ENCODE measurements around the gene RGS11. TPM values are rescaled to one million over a fixed set of nuclear protein-coding genes. Genes with fewer than 3 reads are reported as not detected.

Gene RGS11
- total and polyA plus RNA-seq, 2 of the 4 experiments (the other 2 are of a cell fraction), result under 0.01 to 0.48 TPM

- no peak overlapping the region for H2AK5ac ChIP-seq (ENCODE audit: low read depth, low read length)
- no TSS peak for BruUV-seq (replicated peaks)
- dilution Hi-C loops (cut with HindIII; ENCODE audit: low sequenced_read_pairs, unreplicated experiment) (no loop called here), in situ Hi-C loops (cut with MboI; ENCODE audit: low sequenced_read_pairs) (no loop called here), intact Hi-C loops (cut with micrococcal nuclease) (loop anchor here (5.0 kb wide), 1 partner anchor 89 kb away; no protein-coding TSS in a partner anchor)
- no peak overlapping the region for H2AK9ac ChIP-seq (replicated peaks; ENCODE audit: low read depth, low read length, poor library complexity)
- no peak overlapping the region for H4K8ac ChIP-seq (ENCODE audit: low read depth in 2 of 2, low read length in 2 of 2)
- H3K4me3 ChIP-seq (ENCODE audit: insufficient read depth, low read depth, low read length), result no peak overlapping the region
- H4K91ac ChIP-seq (ENCODE audit: insufficient read depth, low read depth, low read length), result no peak overlapping the region
- TF ChIP-seq, protein P1, sequence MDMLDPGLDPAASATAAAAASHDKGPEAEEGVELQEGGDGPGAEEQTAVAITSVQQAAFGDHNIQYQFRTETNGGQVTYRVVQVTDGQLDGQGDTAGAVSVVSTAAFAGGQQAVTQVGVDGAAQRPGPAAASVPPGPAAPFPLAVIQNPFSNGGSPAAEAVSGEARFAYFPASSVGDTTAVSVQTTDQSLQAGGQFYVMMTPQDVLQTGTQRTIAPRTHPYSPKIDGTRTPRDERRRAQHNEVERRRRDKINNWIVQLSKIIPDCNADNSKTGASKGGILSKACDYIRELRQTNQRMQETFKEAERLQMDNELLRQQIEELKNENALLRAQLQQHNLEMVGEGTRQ (IDR thresholded peaks at IDR 0.05; ENCODE audit: low read depth, low read length), result no peak
- TF ChIP-seq MAZ (IDR thresholded peaks at IDR 0.05; ENCODE audit: borderline replicate concordance, low read depth, low read length) (no peak), MAFK (IDR thresholded peaks at IDR 0.05; ENCODE audit: low read depth, low read length) (no peak), CHD1 (IDR thresholded peaks at IDR 0.05; ENCODE audit: low read depth, low read length) (no peak), MXI1 (IDR thresholded peaks at IDR 0.05; ENCODE audit: borderline replicate concordance, low read depth, low read length) (no peak), RFX5 (IDR thresholded peaks at IDR 0.05; ENCODE audit: low read depth, low read length) (no peak), CEBPB (IDR thresholded peaks at IDR 0.05; ENCODE audit: low read depth, low read length) (no peak), SMC3 (IDR thresholded peaks at IDR 0.05; ENCODE audit: low read depth, low read length) (no peak), RCOR1 (IDR thresholded peaks at IDR 0.05; ENCODE audit: insufficient replicate concordance, low read length) (no peak), BHLHE40 (IDR thresholded peaks at IDR 0.05; ENCODE audit: low read depth, low read length) (no peak), RAD21 (IDR thresholded peaks at IDR 0.05; ENCODE audit: low read length) (no peak), FOS (IDR thresholded peaks at IDR 0.05; ENCODE audit: low read depth, low read length) (no peak)
- TF ChIP-seq, protein P2, sequence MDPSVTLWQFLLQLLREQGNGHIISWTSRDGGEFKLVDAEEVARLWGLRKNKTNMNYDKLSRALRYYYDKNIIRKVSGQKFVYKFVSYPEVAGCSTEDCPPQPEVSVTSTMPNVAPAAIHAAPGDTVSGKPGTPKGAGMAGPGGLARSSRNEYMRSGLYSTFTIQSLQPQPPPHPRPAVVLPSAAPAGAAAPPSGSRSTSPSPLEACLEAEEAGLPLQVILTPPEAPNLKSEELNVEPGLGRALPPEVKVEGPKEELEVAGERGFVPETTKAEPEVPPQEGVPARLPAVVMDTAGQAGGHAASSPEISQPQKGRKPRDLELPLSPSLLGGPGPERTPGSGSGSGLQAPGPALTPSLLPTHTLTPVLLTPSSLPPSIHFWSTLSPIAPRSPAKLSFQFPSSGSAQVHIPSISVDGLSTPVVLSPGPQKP (IDR thresholded peaks at IDR 0.05; ENCODE audit: borderline replicate concordance, low read depth, low read length), result no peak
- TF ChIP-seq, protein P3, sequence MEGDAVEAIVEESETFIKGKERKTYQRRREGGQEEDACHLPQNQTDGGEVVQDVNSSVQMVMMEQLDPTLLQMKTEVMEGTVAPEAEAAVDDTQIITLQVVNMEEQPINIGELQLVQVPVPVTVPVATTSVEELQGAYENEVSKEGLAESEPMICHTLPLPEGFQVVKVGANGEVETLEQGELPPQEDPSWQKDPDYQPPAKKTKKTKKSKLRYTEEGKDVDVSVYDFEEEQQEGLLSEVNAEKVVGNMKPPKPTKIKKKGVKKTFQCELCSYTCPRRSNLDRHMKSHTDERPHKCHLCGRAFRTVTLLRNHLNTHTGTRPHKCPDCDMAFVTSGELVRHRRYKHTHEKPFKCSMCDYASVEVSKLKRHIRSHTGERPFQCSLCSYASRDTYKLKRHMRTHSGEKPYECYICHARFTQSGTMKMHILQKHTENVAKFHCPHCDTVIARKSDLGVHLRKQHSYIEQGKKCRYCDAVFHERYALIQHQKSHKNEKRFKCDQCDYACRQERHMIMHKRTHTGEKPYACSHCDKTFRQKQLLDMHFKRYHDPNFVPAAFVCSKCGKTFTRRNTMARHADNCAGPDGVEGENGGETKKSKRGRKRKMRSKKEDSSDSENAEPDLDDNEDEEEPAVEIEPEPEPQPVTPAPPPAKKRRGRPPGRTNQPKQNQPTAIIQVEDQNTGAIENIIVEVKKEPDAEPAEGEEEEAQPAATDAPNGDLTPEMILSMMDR (conservative IDR thresholded peaks at IDR 0.05; ENCODE audit: low read depth, low read length), result no peak
- no peak overlapping the region for H3K27ac ChIP-seq (ENCODE audit: insufficient read depth, low read length)
- no peak overlapping the region for H4K5ac ChIP-seq (ENCODE audit: low read depth, low read length)
- H3K4me2 ChIP-seq (ENCODE audit: low read depth, low read length), result no peak overlapping the region
- ATAC-seq (ENCODE audit: low read depth) (no peak), DNase-seq (no peak)
- no peak overlapping the region for H3K9ac ChIP-seq (ENCODE audit: low read depth, low read length)
- no peak overlapping the region for H2BK20ac ChIP-seq (ENCODE audit: low read depth, low read length)
- no peaks in the 10 kb centered on the region for H3K9me3 ChIP-seq (ENCODE audit: control insufficient read depth, insufficient read depth, low read length)
- H3K18ac ChIP-seq (ENCODE audit: low read depth, low read length), result no peak overlapping the region
- no peak overlapping the region for H3K56ac ChIP-seq (ENCODE audit: extremely low read depth, insufficient read depth, low read length)
- no peaks in the 10 kb centered on the region for H3K27me3 ChIP-seq (ENCODE audit: control insufficient read depth, insufficient read depth, low read length)
- no peak overlapping the region for H3K14ac ChIP-seq (replicated peaks; ENCODE audit: low read depth, low read length)
- H2BK120ac ChIP-seq (ENCODE audit: low read depth, low read length), result no peak overlapping the region
- peaks cover 26 to 39% of the 10 kb centered on the region in 2 experiments for H3K79me1 ChIP-seq (ENCODE audit: low read depth in 1 of 2, low read length in 2 of 2)
- ChIA-PET CTCF (interaction anchor here (0.5 kb wide), 1 partner anchor 22 kb away, joined by 5 read pairs; no protein-coding TSS in a partner anchor), POLR2A (ENCODE audit: unreplicated experiment) (no interaction called here)
- H3K23ac ChIP-seq (ENCODE audit: low read depth, low read length), result no peak overlapping the region
- H2BK15ac ChIP-seq (ENCODE audit: low read depth, low read length), result no peak overlapping the region
- H3K4ac ChIP-seq (ENCODE audit: low read depth, low read length), result no peak overlapping the region
- WGBS, 2 experiments (ENCODE audit: extremely low coverage in 2 of 2, insufficient read length in 1 of 2), result no CpG with 5 or more reads among the region's 4 CpGs
- H3K36me3 ChIP-seq (ENCODE audit: control insufficient read depth, insufficient read depth, low read length), result no peaks in the 10 kb centered on the region
- 0 out of 2 replicates have a peak, but pooled peaks cover 8% of the 10 kb centered on the region for H3K9me1 ChIP-seq (ENCODE audit: insufficient read depth, low read length)
- no peak overlapping the region for H2AFZ ChIP-seq (replicated peaks; ENCODE audit: low read length, poor library complexity)
- peaks cover 15% of the 10 kb centered on the region; the same call in 1 of the 2 replicates for H4K20me1 ChIP-seq (ENCODE audit: insufficient read depth, low read length)
- H2BK5ac ChIP-seq (ENCODE audit: low read depth, low read length, poor library complexity, severe bottlenecking), result no peak overlapping the region
- peaks cover 4% of the 10 kb centered on the region for H3K4me1 ChIP-seq (ENCODE audit: control insufficient read depth, insufficient read depth, low read length)
Measured at GRCh38 chr16:243348-243747, 32.4 kb downstream of the RGS11 start.
